Non-pigmented ciliary epithelial cell (primary cell): ENCODE data around the gene TRERF1.

Experiments used
- DNase-seq: peaks from one replicate; pipeline ENCODE4 v3.0.0-alpha.2; 2010; ENCODE audit warnings: low read depth

The TRERF1 gene

DNA sequence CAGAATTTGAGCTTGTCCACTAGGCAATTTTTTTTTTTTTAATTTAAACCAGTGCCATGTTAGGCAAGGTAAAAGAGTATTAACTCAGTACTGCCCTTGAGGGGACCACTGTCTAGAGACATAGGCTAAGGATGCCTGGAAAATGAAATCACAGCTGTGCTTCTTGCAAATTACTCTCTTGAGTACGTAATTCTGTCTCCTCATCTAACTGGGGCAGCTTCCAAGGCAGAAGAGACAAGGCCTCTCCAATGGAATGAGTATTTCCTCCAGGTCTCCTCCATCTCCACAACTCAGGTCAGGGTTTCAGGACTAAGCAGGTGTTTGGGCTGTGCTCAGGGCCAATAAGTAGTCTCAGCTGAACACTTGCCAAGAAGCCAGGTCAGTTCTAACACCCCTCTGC lies 200.2 kb downstream of the TRERF1 start:
- no peak for DNase-seq

DNA sequence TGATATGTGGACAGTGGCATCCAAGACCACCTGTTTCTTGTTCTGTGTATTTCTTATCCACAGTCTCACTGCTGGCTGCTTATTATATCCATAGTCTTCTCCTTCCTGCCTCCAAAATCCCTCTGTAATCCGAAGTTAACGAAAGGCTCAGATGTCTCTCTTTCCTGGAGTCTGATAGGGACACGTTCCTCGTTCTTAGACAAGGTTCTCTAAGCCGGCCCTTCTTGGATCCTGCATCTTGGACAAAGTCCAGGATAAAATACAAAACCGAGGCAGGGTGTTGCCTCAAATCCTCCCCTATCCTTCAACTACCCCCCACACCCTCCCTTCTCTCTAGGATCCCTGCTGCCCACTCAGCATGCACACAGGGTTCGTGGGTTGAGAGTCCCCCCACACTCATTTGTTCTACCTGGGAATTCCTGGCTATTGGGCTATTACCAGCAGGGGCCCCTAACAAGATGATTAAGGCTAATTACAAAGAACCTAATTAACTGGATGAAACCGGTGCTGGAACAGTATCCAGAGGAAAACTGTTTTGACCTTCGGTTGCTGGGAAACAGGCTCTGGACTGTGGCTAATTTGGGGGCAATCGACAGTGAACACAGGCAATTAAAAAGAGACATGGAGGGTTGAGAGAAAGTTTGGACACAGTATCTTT lies 201.3 kb downstream of the TRERF1 start:
- no peak for DNase-seq

DNA sequence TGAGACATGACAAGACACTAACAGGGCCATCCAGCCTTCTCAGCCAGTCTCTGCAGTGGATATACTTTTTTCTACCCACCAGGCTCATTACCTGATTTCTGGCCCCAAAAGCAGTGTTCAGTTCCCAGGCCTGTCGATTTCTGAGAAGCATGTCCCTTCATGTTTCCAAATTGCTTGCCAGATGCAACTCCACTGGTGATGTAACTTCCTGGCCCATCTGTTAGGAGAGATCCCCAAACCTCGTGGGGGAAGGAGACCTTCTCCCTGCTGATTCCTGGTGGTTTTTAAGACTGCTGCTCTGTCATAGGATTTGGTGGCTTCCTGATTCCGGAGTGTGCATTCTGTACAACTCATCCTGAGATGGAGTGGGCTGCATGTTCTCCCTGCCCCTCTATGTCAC lies 202.4 kb downstream of the TRERF1 start:
- no peak for DNase-seq

DNA sequence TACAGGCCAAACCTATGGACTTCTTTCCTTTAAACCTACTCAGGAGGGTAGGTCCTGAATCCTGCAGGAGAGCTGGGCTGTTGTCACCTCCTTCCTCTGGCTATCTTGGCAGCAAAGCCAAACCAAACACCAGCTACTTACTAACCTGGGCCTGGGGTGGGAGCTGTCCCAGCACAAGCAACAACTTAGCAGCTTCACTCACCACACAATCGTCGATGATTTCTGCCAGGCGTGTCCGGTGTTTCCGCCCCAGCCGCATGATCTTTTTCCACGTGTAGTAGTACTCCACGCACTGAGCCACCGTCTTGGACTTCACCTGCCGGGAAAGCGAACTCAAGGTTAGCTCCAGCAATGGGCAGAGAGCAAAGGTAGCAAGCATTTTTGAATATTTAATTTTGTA lies 208.7 kb downstream of the TRERF1 start:
- no peak for DNase-seq

DNA sequence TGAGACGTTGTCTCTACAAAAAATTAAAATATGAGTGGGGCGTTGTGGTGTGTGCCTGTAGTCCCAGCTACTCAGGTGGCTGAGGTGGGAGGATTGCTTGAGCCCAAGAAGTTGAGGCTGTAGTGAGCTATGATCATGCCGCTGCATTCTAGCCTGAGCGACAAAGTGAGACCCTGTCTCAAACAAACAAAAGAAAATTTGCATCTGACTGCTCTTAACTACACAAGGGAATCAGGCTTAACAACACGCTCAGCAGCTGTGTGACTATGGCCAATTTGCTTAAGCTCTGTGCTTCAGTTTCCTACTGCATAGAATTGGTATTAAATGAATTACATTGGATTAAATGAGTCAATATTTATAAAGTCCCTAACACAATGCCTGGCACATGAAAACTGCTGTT lies 209.8 kb downstream of the TRERF1 start:
- DNase-seq: no peak

DNA sequence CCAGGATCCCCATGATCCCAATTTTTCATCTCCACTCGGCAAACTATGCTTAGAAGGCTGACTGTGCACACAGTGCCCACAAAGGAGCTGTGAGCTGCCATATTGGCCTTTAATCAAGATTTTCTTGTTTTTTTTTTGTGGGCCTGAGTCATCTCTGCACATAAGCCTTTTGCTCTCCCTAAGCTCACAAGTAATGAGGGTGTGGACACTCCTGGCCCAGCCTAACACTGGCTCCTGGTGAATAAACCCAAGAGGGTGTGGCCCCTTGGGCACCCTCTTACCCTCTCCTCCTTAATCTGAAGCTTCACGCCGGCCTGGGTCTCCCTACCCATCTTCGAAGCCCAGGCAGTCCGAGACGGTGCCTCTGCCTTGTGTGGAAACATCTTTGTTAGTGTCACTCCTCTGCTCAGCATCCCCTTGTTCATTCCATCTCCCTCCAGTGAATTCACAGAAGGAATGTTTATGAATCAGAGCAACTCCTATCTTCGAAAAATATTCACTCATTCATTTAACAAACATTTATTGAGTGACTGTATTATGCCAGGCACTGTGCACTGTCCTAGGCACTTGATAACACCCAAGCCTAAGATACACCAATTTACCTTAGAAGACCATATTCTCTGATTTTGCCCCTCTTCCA lies 211.9 kb downstream of the TRERF1 start:
- DNase-seq: no peak

DNA sequence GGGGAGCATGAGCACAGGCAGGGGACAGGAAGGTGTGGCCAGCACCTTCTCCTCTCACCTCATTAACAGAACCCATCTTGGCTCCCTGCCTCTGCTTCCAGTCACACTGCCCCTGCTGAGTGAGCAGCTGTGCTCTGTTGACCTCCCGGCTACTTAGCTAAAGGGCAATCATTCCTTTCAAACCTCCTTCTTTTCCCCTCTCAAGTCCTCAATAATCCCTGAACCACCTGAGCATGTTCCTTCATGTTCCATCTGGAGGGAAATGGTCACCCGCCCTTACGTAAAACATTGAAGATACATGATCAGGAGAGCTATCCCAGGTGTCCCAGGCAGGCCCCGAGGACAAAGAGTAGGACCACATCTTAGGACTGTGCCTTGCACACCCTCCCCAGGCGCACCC lies 212.4 kb downstream of the TRERF1 start:
- DNase-seq: no peak

DNA sequence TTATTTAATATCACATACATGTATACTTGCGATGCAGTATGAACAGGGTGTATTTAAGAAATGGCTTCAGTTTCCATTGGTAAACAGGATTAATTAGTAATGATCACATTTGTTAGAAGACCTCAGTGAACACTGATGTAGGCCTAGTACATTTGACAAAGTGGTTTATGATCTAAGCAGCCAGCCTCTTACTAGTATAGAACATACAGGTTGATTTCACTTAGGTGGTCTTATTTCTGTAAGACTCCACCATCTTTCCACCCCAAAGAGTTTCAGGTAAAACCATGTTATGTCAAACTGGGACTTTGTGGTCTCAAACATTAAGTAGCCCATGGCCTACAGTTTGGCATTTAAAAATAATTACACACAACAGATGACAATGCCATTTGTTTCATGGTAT lies 213.9 kb downstream of the TRERF1 start:
- no peak for DNase-seq

DNA sequence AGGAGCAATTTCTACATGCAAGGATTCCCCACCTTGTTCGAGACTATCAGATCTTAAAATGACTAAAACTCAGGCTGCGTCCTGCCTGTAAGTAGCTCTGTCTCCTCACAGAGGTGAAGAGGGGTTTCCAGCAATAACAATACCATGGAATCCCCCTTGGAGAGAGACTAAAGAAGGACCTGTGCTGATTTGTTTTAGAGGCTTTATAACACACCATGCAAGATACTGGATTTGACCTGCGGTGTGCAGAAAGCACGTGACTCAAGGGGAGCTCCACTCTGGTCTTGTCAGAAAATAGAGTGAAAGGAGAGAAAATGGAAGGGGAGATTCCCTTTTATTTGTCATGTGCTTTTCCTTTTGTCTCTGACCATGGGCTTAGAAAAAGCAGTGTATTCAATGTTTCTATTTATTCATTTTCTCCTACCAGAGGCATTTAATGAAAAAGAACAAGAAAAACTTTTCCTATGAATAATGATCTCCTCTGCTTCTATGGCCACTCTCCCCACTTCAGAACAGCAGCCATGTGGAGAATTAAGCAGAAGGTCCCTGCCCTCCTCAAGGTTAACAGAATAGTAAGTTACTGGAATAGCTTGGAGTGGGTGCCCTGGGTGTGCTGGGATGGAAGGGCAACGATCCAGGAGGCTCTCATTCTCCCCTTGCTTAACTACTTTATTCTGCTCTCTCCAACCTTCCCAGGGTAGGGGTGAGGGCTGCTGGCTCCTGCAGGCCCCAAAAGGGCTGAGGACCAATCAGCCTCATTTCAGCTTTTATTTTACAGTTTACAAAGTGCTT lies 214.8 kb downstream of the TRERF1 start:
- DNase-seq: no peak

DNA sequence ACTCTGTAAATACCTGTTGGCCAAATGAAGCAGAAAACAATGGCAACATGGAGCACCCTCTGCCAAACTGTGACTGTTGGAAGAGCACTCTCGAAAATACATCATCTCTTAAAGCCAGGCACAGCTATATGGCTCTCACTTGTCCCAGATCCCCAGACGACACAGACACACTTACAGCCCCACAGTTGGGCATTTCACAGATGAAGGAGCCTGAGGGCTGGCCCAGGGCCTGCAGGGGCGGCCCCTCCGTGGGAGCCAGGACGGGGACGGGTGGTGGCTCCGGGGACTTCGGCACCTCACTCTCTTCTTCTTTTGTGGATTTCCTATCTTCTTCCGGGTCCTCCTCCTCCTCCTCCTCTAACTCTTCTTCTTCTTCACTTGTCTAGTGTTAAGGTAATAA lies 215.7 kb downstream of the TRERF1 start:
- no peak for DNase-seq

DNA sequence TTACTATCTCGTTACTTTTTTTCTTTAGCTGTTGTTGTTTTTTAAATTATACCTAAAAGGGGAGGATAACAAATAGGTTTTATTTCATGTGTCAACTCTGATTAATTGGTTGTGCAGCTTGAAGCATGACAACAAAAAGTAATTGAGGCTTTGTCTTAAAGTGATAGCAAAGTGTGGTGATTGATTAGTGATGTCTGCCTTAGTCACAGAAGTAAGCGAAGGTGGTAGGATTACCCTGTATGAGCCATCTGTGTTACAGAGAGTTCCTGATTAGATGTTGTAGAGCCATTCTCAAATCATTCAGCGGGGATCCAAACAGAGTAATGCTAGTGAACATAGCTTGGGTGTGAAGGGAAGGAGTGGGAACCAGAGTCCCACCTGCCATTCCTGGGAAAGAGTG lies 219.7 kb downstream of the TRERF1 start:
- DNase-seq: no peak

DNA sequence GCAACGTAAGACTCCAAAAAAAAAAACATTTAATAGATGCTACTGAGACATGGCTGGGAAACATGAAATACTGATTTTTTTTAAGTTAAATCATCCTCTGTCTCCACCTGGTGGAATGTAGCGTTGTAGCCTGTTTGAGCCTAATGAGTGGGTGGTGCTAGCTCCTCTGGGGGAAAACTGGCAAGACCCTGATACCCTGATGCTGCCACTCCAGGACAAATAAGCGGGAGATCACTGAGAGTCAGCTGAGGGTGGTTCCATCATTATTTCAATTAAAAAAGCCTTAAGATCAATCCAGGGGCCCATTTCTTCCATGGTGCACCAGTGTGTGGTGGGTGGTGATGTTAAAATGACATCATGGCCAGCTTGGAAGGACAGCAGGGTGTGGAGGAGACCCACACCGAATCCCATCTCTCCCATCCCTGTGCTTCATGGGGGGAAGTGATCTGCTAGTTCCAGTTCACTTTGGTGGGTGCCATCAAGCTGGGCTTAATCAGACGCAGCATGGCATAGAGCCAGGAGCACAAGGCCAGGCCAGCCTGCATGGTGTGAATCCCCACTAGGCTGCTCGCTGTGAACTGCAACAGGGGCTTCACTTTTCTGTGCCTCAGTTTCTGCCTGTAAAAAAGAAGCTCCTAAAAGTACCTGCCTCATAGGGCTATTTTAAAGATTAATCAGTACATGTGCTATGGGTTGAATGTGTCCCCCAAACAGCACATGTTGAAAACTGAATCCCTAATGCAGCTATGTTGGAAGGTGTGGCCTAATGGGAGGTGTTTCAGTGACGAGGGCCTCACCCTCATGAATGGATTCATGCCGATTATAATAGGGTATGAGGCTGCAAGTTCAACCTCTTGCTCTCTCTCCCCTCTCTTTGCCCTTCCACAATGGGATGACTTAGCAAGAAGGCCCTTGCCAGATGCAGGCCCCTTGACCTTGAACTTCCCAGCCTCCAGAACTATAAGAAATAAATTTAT lies 221.1 kb downstream of the TRERF1 start:
- DNase-seq: no peak

DNA sequence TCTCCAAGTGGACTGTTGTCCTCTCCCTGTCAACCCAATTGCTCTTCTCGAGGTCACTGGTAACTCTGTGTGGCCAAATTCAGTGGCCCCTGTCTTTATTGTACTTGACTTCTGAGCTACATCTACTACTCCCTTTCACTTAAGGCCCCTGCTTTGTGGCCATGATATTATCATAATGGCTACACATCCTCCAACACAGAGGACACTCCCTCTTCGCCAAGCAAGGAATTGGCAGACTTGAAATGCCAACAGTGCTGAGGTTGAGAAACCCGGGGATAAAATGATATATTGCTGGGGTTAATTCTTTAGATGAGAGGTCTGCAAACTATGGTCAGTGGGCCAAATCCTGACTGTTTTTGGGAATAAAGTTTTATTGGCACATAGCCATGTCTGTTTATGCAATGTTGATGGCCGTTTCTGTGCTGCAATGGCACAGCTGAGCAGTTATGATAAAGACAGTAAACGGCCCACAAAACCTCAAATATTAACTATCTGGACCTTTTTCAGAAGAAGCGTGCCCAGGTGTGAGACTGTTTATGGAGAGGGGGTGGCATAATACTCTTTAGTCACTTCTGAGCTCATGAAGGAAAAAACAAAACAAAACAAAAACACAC lies 222.1 kb downstream of the TRERF1 start:
- no peak for DNase-seq

DNA sequence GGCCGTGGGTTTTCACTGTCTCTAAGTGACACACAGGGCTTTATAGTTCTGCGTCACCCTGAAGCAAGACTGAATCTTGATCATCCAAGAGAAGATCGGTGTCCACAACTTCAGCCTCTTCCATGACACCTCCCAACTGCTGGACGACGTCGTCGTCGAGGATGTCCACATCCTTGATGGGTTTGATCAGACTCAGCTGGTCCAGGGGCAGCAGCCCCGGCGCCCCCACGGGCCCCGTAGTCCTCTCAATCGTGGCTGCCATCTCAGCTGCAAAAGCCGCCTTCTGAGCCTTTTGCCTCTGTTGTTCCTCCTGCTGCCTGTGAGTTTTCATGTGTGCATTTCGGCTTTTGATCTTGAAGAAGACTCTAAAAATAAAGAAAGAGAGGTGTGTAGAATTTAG lies 223.4 kb downstream of the TRERF1 start:
- DNase-seq: no peak

DNA sequence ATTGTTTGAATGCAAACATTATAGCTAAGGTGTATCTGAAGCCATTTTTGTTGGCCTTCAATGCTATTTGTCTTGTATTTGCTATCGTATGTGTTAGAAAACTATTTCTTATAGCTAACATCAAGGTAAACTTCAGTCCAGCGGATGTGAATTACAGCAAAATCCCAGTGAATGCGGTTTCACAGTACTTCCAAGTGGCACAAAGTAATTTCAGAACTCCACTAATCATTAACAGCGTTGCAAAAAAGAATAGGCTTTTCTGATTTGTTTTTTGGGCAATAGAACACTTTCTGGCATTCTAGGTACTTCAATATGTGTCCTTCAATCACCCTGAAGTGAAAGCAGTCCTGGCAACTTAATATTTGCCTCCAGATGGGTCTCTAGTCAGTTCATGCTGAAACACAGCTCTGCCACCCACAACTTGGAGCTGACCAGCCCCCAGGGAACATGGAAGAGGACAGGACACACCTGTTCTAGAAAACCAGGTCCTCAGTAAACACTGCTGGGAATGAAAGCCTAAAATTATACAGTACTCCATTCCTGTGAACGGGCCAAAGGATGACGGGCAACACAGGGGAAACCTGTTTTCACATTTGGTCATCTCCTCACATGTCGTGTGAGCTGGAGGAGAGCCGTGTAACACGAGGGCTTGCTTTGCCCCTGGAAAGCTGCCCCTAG lies 224.4 kb downstream of the TRERF1 start:
- no peak for DNase-seq

DNA sequence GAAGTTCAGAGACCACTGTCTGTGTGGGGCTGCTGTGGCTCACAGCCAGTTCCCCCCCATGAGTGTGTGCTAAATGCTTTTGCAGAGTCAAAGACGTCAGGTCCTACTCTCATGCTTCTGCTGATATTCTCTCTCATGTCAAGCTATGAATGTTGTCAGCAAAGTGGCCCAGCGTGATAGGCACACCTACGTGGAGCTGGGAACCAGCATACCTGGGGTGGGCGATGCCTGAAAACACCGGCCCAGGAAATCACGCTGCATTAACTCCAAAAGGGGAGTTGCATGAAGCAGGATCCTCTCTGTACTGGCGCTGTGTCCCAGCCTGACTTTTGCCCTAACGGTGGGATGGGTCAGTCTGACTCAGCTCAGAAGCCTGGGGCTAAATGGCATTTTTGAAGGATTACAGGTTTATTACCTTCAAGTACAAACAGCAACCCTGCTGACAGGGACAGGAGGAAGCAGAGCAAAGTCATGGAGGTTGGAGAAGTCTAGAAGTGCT lies 225.0 kb downstream of the TRERF1 start:
- DNase-seq: no peak

DNA sequence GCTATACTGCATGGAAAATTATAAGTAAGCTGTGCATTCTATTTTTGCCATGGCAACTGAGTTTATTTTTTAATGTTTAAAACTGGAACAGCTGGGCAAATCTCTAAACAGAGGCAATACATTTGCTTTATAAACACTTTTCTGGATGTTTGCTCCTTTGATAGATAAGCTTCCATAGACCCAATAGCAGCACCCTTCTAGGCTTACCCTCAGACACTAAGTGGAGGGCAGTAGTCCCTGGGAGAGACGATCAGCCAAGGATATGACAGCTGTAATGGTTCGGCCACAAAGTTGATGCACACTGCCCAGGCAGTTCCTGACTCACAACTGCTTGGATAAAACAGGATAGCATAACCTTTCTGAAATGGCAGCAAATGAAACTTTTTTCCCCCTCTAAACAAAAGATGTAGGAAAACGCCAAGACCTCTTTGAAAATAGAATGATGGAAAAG lies 225.5 kb downstream of the TRERF1 start:
- DNase-seq: no peak

DNA sequence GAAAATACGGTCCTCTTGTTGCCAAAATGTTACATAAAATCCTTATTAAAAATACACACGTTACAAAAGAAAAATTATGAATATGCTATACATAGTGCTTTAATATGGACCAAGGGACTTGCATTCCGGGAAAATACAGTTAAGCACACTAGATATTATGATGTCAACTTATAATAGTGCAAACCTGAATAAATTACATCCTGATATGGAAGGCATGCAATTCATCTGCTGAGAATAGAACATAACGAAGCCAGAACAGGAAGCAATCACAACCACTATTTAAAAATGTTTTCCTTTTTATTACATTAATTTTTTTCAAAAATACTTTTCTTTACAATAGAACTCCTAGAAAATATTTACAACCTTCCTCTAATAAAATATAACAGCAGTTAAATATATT lies 226.3 kb downstream of the TRERF1 start:
- DNase-seq: no peak

DNA sequence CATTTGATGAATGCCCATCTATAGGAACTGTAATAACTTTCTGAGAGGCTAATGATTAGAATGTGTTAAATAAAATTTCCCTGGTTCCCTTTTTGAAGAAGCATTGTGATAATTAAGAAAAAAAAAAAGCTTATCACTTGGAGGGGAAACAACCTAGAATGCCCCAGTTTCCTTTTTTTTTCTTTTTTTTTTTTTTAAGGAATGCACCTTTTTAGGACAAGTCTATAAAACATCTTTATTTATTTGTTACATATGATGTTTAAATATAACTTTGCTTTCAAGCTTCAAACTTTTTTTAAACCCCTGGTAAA lies 226.7 kb downstream of the TRERF1 start:
- no peak for DNase-seq

DNA sequence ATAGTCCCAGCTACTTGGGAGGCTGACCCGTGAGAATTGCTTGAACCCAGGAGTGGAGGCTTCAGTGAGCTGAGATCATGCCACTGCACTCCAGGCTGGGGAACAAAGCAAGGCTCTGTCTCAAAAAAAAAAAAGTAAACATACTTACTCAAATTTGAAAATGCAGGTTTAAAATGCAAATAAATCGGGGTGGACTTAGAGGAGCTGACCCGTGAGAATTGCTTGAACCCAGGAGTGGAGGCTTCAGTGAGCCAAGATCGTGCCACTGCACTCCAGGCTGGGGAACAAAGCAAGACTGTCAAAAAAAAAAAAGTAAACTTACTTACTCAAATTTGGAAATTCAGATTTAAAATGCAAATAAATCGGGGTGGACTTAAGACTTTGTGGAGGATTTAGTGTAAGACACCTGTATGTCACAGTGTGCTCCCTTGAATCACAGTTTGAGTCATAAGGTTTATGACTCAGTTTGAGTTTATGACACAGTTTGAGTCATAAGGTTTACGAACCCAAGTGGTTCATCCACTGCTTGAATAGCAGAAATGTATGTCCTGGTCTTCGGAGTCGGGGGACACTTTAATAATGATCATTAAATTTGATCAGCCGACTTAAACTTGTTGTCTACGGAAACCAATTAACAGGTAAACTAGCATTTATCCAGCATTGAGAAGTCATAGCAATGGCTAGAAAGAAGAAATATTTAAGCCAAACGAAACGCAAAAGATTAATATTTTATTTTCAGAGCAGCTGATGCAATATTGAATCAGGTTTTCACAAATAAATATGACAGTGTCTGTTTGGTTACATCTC lies 227.3 kb downstream of the TRERF1 start:
- DNase-seq: peak; percentile 84
